Uterus (tissue), 4 donors: ENCODE measurements around the gene PLA2G2D. TPM values are rescaled to one million over a fixed set of nuclear protein-coding genes. Genes with fewer than 3 reads are reported as not detected.

Source experiments
- DNase-seq, 2 donors: peaks; one replicate each; pipeline ENCODE4 v3.0.0-alpha.2; 2019 to 2020
- H3K27ac ChIP-seq, 2 donors: fragments of 200-600 bp; sonication (generic); 1 replicate in 1 of 2; 2 replicates in 1 of 2; pipeline ENCODE4 v1.5.1; 2016 to 2018
- H3K27me3 ChIP-seq, 2 donors: fragments of 200-600 bp; sonication (generic); one replicate each; pipeline ENCODE4 v1.5.1; 2018 to 2019; ENCODE audit warnings: control low read depth in 1 of 2
- H3K36me3 ChIP-seq, 2 donors: fragments of 200-600 bp; sonication (generic); one replicate each; pipeline ENCODE4 v1.5.1; 2019; ENCODE audit warnings: control low read depth in 1 of 2
- H3K4me1 ChIP-seq, 2 donors: fragments of 200-600 bp; sonication (generic); one replicate each; pipeline ENCODE4 v1.5.1; 2018 to 2019; ENCODE audit warnings: control low read depth in 1 of 2
- H3K4me3 ChIP-seq, 2 donors: fragments of 200-600 bp; sonication (generic); 1 replicate in 1 of 2; 2 replicates in 1 of 2; pipeline ENCODE4 v1.5.1; 2018 to 2019; ENCODE audit warnings: mild to moderate bottlenecking in 1 of 2
- H3K9me3 ChIP-seq, 2 donors: fragments of 200-600 bp; sonication (generic); one replicate each; pipeline ENCODE4 v1.5.1; 2019; ENCODE audit warnings: control low read depth in 1 of 2
- POLR2A ChIP-seq, 2 donors: fragments of 450-650 bp; IDR thresholded peaks; one replicate each; pipeline ENCODE4 v1.6.1; 2016; ENCODE audit warnings: antibody characterized with exemption in 2 of 2, mild to moderate bottlenecking in 1 of 2, moderate library complexity in 1 of 2
- intact Hi-C: fragments of 100-400 bp; cut with DNase I; formaldehyde crosslinking; loops from one replicate; pipeline ENCODE4 v1.15.1; 2023; ENCODE audit warnings: low total_unique reads
- total RNA-seq, 4 donors: library from RNA; depleted of rRNA in 3 of 4; stranded (reverse); fragments of >200 nt in 3 of 4; gene quantifications; one replicate each; pipeline versions ENCODE4 v1.1.0 to v1.2.4, GENCODE V29; 2014 to 2023
- TF ChIP-seq, protein P1 (sequence below), 4 experiments: fragments of 200-600 bp in 2 of 4; fragments of 450-650 bp in 2 of 4; sonication (generic) in 2 of 4; IDR thresholded peaks; one replicate each; pipeline ENCODE4 v1.5.1; 2016 to 2019; ENCODE audit warnings: antibody characterized with exemption in 4 of 4, mild to moderate bottlenecking in 2 of 4, moderate library complexity in 1 of 4
- donor health status: DM: yes; HTN: yes; CAD: no.

Gene PLA2G2D
- total RNA-seq, 4 donors from 2014 or later = not detected

GRCh38 chr1:20165522-20165951, 46.2 kb upstream of the PLA2G2D start:
- intact Hi-C loops = no loop called here
- TF ChIP-seq POLR2A (IDR thresholded peaks at IDR 0.05) = no peak
- TF ChIP-seq, protein P1, sequence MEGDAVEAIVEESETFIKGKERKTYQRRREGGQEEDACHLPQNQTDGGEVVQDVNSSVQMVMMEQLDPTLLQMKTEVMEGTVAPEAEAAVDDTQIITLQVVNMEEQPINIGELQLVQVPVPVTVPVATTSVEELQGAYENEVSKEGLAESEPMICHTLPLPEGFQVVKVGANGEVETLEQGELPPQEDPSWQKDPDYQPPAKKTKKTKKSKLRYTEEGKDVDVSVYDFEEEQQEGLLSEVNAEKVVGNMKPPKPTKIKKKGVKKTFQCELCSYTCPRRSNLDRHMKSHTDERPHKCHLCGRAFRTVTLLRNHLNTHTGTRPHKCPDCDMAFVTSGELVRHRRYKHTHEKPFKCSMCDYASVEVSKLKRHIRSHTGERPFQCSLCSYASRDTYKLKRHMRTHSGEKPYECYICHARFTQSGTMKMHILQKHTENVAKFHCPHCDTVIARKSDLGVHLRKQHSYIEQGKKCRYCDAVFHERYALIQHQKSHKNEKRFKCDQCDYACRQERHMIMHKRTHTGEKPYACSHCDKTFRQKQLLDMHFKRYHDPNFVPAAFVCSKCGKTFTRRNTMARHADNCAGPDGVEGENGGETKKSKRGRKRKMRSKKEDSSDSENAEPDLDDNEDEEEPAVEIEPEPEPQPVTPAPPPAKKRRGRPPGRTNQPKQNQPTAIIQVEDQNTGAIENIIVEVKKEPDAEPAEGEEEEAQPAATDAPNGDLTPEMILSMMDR (IDR thresholded peaks at IDR 0.05) = no peak
- Histone ChIP-seq H3K27me3 (no peaks in the 10 kb centered on the region), H3K9me3 (peaks cover 0 to 6% of the 10 kb centered on the region in 2 donors), H3K36me3 (no peaks in the 10 kb centered on the region), H3K4me3 (no peak overlapping the region), H3K4me1 (no peaks in the 10 kb centered on the region), H3K27ac (no peak overlapping the region)
- no peak for DNase-seq

DNA sequence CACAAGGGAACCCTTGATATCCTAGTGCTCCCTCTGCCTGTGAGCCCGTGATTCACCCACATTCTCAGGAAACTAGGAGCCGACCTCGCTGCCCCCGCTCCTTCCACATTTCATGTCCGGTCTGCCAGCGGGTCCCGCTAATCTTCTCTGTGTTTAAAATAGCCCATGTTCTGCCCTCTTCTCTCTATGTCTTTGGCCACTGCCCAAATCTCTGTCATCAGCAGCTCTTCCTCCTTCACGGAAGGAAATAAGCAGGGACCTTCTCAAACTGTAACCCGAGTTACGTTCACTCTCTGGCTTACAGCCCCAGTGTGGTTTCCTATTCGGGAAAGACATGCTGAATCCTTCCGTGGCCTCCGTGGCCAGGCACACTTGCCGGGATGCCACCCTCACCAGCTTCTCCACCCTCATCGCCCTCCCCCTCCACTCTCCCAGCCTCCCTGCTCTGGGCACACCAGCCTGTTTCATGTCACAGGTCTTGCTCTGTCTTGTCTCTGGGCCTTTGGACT, 45.4 kb upstream of the PLA2G2D start:
- Histone ChIP-seq H3K9me3 (peaks cover 0 to 7% of the 10 kb centered on the region in 2 donors), H3K36me3 (no peaks in the 10 kb centered on the region), H3K4me1 (no peaks in the 10 kb centered on the region), H3K27me3 (no peaks in the 10 kb centered on the region), H3K27ac (no peak overlapping the region), H3K4me3 (no peak overlapping the region)
- DNase-seq = no peak
- intact Hi-C loops = no loop called here
- TF ChIP-seq POLR2A (IDR thresholded peaks at IDR 0.05) = no peak

DNA sequence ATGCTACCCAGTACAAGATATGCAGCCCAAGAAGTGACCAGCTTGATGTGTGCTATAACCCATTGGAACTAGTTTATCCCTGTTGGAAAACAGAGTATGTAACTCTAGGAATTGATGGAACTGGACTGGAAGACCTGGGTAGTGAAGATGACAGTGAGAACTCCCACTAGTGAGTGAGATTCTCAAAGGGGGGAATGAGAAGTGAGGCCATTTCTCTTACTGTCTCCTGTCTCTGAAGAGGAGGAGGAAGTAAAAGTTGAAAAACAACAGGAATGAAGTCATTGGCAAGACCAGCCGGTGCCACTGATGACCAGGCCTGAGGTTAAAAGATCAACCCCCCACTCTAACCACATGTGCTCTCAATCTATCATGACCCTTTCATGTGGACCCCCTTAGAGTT, 40.7 kb upstream of the PLA2G2D start:
- Histone ChIP-seq H3K4me1 (no peaks in the 10 kb centered on the region), H3K27me3 (no peaks in the 10 kb centered on the region), H3K27ac (no peak overlapping the region), H3K4me3 (no peak overlapping the region), H3K9me3 (peaks cover 0 to 7% of the 10 kb centered on the region in 2 donors), H3K36me3 (no peaks in the 10 kb centered on the region)
- TF ChIP-seq, protein P1 (IDR thresholded peaks at IDR 0.05) = no peak
- TF ChIP-seq POLR2A (IDR thresholded peaks at IDR 0.05) = no peak
- DNase-seq = no peak
- intact Hi-C loops = no loop called here

DNA sequence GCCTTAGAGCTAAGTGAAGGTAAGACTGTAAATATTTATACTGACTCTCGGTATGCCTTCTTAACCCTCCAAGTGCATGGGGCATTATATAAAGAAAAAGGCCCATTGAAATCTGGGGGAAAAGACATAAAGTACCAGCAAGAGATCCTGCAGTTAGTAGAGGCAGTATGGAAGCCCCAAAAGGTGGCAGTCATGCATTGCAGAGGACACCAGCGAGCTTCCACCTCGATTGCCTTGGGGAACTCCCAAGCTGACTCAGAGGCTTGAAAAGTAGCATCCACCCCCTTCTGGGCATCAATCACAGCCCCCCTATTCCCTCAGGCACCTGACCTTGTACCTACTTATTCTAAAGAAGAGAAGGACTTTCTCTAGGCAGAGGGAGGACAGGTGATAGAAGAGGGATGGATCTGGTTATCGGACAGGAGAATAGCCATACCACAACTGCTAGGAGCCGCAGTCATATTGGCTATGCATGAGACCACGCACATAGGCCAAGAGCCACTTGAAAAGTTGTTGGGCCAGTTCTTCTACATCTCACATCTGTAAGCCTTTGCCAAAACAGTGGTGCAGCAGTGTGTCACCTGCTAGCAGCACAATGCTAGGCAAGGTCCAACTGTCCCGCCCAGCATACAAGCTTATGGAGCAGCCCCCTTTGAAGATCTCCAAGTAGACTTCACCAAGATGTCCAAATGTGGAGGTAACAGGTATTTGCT, 39.2 kb upstream of the PLA2G2D start:
- DNase-seq = no peak
- intact Hi-C loops = no loop called here
- Histone ChIP-seq H3K4me1 (no peaks in the 10 kb centered on the region), H3K27me3 (no peaks in the 10 kb centered on the region), H3K27ac (no peak overlapping the region), H3K36me3 (no peaks in the 10 kb centered on the region), H3K4me3 (no peak overlapping the region), H3K9me3 (peaks cover 0 to 7% of the 10 kb centered on the region in 2 donors)
- no peak for TF ChIP-seq POLR2A (IDR thresholded peaks at IDR 0.05)
- TF ChIP-seq, protein P1 (IDR thresholded peaks at IDR 0.05) = no peak

- intact Hi-C loops = no loop called here
- H3K9me3 ChIP-seq = peaks cover 0 to 3% of the 10 kb centered on the region in 2 donors
- no peak overlapping the region for H3K4me3 ChIP-seq
- H3K4me1 ChIP-seq = no peaks in the 10 kb centered on the region
- H3K27ac ChIP-seq = no peak overlapping the region
- DNase-seq = no peak
- no peaks in the 10 kb centered on the region for H3K27me3 ChIP-seq
- TF ChIP-seq, protein P1 (IDR thresholded peaks at IDR 0.05) = no peak
- no peak for TF ChIP-seq POLR2A (IDR thresholded peaks at IDR 0.05)
- H3K36me3 ChIP-seq = no peaks in the 10 kb centered on the region
Observed at GRCh38 chr1:20154301-20154831, 35.0 kb upstream of the PLA2G2D start.
